ENCODE measurements around the gene PTPRN2.

PTPRN2 gene

GRCh38 chr7:157863906-157864810, 723.5 kb downstream of the PTPRN2 start:
- no peak for DNase-seq

- DNase-seq: no peak
These were observed 724.4 kb downstream of the PTPRN2 start for GRCh38 chr7:157863176-157863575.

- no peak for DNase-seq
These were observed 724.9 kb downstream of the PTPRN2 start for GRCh38 chr7:157862731-157863130.

GRCh38 chr7:157861551-157861950, 726.1 kb downstream of the PTPRN2 start:
- no peak for DNase-seq

GRCh38 chr7:157861031-157861491, 726.6 kb downstream of the PTPRN2 start:
- DNase-seq: no peak

GRCh38 chr7:157860406-157860805, 727.2 kb downstream of the PTPRN2 start:
- DNase-seq: no peak

GRCh38 chr7:157859915-157860314, 727.7 kb downstream of the PTPRN2 start:
- no peak for DNase-seq

- DNase-seq: no peak
These were observed 730.0 kb downstream of the PTPRN2 start for GRCh38 chr7:157857578-157858075.

GRCh38 chr7:157856873-157857577, 730.6 kb downstream of the PTPRN2 start:
- no peak for DNase-seq

GRCh38 chr7:157855452-157856213, 732.0 kb downstream of the PTPRN2 start:
- DNase-seq: no peak

GRCh38 chr7:157855016-157855415, 732.6 kb downstream of the PTPRN2 start:
- no peak for DNase-seq

GRCh38 chr7:157854066-157854891, 733.3 kb downstream of the PTPRN2 start:
- no peak for DNase-seq

- DNase-seq: no peak
These were observed 733.9 kb downstream of the PTPRN2 start for GRCh38 chr7:157853789-157854065.

GRCh38 chr7:157853076-157853788, 734.4 kb downstream of the PTPRN2 start:
- DNase-seq: no peak

- DNase-seq: no peak
These were observed 736.0 kb downstream of the PTPRN2 start for GRCh38 chr7:157851501-157852067.

GRCh38 chr7:157850481-157851444, 736.9 kb downstream of the PTPRN2 start:
- no peak for DNase-seq

GRCh38 chr7:157849726-157850125, 737.9 kb downstream of the PTPRN2 start:
- DNase-seq: no peak

- no peak for DNase-seq
These were observed 738.4 kb downstream of the PTPRN2 start for GRCh38 chr7:157849341-157849596.

GRCh38 chr7:157848508-157849340, 738.9 kb downstream of the PTPRN2 start:
- no peak for DNase-seq

Data from NCI-H1417 treated with DMSO at 0.1 percent for 48 hours (cell line).